Measurements from ENCODE around the gene PPP2R5D.
"Not testable (repeated sequence)": the region's sequence is repeated elsewhere in the genome, so short reads cannot be mapped to it uniquely, and the experiment has no call there.

PPP2R5D gene

DNA sequence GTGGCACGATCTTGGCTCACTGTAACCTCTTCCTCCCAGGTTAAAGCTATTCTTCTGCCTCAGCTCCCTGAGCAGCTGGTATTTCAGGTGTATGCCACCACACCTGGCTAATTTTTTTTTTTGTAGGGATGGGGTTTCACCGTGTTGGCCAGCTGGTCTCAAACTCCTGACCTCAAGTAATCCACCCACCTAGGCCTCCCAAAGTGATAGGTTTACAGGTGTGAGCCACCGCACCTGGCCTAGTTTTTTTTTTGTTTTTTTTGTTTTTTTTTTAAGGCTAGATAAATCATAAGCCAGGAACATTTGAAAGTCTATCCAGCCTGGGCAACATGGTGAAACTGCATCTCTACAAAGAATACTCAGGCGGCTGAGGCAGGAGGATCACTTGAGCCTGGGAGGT lies 48.0 kb downstream of the PPP2R5D start:
- no peak for DNase-seq (ENCODE audit: low read depth)

DNA sequence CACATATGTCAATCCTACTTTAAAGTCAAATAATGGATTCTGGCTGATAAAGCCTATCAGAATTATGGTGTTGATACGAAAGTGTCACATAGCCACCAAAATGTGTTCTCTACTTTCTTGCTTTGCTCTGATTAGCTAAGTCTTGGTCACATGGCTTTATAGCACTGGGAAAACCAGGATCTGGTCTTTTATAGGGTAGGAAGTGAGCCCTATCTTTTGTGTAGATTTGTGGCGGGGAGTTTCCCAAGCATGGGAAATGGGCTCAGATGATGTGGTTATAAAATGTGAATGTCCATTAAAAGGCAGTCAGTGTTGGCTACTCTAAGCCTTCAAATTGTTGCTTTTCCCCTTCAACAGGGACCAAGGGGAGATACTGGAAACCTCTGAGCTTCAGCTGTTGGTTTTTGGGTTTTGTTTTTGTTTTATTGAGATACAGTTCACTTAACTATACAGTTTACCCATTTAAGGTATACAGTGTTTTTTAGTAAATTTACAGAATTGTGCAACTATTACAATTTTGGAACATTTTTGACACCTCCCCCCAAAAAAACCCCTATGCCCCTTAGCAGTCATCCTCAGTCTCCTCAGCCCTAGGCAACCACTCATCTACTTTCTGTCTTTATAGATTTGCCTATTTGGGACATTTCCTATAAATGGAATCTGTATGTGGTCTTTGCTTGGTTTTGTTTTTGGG lies 49.3 kb downstream of the PPP2R5D start:
- no peak for DNase-seq (ENCODE audit: low read depth)

DNA sequence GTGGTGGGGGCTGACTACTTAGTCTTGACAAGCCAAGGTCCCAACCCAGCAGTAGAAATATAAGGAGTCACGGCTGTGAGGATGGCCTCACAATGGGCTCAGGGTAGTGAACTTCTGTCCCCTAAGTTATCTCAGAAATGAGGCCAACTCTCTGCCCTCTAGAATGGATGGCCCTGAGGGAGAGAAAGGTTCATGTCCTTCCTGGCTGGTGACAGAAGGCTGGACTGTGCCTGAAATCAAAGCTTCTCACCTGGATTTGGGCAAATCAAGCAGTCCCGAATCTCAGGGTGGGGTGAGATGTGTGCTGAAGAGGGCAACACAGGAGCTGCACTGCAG lies 49.8 kb downstream of the PPP2R5D start:
- no peak for DNase-seq (ENCODE audit: low read depth)

DNA sequence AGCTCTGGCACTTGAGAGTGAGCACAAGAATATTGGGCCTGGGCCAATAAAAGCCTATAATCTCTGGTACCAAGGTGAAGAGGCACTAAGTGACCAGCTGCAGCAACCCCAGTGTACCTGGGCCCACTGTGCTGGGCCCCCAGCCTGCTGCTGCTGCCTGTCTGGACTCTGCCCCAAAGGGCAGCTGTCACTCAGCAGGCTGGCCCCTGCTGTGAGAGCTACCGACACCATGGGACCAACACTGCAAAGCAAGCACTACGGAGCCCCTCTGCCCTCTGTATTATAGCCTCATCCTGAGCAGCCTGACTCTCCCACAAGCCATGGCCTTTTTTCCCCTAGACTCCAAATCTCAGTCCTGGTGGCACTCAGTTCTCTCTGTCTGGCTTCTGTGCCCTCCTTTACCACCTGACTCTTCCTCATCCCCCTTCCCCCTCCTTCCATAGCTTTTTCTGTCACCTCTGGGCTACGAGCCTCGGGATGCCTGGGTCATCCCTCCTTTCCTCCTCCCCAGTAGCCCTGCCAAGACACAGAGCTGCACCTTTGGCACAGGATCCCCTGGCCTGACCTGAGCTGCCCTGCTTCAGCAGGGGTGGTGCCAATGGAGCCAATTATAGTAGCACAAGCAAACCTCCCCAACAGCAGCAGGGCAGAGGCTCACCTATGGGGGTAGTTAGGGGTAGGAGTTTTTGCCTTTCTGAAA lies 51.3 kb downstream of the PPP2R5D start:
- DNase-seq (ENCODE audit: low read depth), result no peak

DNA sequence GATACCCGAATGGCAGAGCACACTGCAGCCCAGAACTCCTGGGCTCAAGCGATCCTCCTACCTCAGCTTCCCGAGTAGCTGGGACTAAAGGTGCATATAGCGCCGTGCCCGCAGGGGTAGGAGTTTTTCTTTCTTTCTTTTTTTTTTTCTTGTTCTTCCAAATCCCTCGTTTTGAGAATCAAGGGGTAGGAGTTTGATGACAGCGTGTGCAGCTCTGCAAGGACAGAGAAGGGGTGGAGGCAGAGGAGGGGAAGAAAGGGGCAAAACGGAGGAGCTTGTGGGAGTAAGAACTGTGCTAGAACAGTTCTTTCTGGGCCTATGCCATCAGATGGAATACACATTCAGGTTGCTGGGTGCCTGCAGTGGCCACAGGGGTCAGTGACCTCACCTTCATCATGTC lies 52.3 kb downstream of the PPP2R5D start:
- no peak for DNase-seq (ENCODE audit: low read depth)

DNA sequence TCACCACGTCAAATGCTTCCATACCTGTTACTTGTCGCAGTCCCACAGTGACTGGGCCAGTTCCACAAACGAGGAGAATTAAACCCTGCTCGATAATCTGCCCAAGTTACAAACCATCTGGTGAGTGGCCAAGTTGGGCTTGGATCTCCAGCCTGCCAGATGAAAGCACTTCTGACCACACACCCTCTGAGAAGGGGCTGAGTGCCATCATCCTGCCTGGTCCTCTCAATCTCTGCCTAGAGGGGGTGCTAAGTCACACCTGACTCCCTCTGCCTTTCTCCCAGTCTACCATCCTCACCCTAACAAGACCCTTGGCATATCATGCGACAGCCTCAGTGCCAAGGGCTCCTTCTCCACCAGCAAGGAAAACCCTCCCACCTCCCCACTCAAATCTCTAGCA lies 52.8 kb downstream of the PPP2R5D start:
- no peak for DNase-seq (ENCODE audit: low read depth)

DNA sequence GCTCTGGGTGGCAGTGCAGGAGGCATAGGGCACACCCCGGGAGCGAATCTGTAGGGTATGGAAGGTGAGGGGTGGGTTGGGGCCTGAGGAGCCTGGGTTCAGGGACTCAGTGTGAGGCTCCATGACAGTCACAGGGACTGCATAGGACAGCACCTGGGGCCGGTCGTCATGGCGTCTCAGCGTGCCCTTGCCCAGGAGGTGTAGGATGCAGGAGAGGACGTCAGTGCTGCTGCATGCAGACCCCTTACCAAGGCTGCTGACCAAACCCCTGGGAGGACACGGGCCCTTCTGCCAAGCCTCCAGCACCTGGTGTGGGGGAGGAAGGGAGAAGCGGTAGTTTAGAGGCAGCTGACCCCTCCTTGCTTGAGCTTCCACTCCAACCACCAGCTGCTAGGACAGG lies 53.3 kb downstream of the PPP2R5D start:
- DNase-seq (ENCODE audit: low read depth), result no peak

DNA sequence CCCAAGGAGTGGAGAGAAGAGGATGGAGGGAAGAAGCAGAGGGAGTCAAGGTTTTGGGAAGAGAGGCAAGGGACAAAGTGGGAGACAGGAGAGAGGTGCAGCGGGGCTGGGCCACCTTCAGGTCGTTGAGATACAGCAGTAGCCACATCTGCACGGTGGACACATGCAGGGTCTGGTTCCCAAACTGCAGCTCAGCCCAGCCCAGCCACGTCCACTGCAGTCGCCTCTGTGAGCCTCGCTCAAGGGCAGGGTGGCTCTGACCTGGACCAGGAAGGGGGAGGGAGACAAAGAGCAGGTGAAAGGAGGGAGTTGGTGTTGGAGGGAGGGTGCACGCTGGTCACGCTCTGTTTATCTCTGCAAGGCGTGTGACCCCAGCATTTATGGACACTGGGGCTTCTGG lies 54.4 kb downstream of the PPP2R5D start:
- DNase-seq (ENCODE audit: low read depth), result no peak

DNA sequence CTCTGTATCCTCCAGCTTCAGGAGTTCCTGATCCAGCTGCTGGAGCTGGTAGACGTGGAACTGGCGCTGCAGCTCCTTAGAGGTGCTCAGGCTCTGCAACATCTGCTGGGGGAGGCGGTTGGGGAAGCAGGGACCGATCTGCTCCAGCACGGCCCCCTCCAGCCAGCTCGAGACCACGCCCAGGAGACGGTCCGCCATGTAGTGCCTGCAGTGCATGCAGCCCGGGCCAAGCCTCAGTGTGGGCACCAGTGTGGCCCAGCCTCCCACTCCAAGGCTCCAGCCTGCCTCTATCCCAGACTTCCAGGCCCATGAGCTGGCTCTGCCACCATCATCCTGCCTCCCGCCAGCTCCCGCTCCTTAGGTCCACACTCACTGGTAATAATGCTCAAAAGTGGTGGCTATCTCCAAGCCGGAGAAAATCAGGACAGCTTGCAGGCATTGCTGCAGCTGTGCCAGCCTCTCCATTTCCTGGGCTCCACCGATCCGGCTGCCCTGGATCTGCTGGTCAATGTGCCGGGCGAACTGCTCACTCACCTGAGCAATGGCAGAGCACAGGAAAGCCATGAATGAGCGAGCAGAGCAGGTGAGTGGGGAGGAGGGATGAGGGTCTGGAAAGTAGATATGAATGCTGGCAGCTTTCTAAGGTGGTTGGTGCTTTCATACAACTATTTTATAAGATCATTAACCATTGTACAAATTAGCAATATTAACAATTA lies 56.3 kb downstream of the PPP2R5D start:
- DNase-seq (ENCODE audit: low read depth), result no peak

DNA sequence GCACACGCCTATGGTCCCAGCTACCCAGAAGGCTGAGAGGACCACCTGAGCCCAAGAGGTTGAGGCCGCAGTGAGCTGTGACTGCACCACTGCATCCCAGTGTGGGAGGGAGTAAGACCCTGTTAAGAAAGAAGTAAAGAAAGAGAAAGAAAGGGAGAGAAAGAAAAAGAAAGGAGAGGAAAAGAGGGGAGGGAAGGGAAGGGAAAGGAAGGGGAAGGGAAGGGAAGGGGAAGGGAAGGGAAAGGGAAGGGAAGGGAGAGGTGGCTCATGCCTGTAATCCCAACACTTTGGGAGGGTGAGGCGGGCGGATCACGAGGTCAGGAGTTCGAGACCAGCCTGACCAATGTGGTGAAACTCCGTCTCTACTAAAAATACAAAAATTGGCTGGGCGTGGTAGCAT lies 57.1 kb downstream of the PPP2R5D start:
- DNase-seq (ENCODE audit: low read depth), result not testable (repeated sequence)

DNA sequence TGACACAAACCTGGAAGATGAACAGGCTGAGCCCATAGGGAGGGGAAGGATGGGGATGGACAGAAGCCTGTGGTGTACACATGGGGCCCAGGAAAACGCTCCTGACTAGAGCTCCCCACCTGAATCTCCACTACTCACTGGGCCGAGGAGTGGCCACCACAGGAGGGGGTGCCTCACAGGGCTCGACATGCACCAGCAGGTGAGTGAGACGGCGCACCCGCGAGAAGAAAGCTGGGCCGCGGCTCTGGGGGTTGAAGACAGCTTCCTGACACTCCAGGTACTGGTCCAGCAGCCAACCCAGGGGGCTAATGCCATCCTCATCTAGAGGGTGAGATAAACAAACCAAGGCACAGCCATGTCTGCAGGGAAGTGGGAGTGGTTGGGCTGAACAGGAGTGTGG lies 58.9 kb downstream of the PPP2R5D start:
- no peak for DNase-seq (ENCODE audit: low read depth)

DNA sequence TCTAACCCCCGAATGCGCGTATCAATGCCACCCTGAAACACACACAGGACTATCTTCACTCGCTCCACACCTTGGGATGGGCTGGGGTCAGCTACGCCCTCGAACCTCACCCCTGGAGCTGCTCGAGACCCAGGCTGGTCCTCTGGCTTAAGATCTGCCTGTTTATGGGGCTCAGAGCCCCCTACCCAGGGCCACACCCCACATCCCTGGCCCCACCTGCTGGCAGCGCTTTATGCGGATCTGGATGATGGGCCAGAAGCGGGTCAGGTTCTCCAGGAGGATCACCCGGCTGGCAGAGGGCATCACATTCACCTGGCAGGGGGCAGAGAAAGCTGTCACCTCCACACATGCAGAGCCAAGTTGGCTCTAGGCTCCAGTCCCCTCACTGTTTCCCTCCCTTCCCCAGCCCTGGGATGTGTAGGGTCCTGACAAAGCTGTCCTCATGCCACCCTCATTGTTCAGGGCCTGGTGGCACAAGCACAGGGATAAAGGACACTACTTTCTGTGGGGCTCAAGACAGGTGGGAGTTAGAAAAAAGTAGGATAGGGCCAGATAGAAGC lies 61.1 kb downstream of the PPP2R5D start:
- DNase-seq (ENCODE audit: low read depth), result no peak

DNA sequence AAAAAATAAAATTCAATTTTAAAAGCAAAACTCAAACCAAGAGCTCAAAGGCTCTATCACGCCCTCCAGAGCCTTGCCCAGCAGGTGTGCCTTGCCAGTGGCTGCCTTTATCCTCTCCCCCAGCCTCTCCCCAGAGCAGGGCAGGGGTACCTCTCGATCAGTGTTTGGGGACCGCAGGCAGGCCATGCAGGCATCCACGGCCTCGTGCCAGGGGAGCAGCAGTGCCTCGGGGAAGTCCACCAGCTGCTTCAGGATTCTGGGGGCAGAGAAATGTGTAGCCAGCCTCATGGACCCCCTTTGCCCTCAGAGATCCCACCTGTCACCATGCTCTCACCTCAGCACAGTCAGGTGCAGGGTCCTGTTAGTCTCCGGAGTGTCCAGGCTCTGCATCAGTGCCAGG lies 63.6 kb downstream of the PPP2R5D start:
- DNase-seq (ENCODE audit: low read depth), result no peak

DNA sequence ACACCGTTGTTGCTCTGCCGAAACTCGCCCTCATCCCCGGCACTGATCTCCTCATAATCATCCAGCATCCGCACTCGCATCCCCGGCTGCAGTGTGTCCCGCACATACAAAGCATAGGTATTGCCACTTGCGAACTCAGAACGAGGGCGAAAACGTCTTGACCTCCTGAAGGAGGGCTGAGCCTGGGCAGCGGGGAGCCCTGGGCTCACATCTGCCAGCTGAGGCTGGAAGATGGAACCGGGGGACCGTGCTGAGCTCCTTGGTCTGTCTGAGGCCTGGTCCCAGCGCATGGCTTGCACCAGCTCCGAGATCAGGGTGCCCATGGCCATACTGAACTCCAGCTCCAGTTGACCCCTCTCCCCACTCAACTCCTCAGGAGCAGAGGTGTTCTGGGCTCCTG lies 66.6 kb downstream of the PPP2R5D start:
- DNase-seq (ENCODE audit: low read depth), result no peak

DNA sequence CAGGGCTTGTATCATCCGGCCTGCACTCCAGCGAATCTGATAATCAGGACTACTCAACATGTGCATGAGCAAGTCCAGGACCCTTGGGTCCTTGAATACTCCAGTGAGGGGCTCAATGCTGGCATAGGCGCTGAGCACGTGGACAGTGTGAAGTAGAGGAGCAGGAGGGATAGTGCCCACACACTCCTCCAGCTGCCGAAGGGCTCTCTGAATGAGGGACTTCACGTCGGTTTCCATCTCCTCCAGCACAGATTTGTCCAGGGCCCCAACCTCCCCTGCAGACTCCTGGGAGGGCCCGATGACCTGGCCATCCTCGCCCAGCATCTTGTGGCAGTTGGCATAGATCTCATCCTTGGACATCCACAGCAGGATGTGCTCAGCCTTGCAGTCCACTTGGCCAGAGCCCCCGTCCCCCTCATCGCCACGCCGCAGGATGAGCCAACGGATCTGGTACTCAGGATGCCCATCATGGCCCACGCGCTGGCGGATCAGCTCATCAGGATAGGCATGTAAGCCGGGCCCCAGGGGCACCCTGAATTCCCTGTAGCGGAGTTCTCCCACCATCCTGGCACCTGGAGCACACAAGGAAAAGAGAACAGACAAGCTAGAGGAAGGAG lies 68.0 kb downstream of the PPP2R5D start:
- DNase-seq (ENCODE audit: low read depth), result no peak

DNA sequence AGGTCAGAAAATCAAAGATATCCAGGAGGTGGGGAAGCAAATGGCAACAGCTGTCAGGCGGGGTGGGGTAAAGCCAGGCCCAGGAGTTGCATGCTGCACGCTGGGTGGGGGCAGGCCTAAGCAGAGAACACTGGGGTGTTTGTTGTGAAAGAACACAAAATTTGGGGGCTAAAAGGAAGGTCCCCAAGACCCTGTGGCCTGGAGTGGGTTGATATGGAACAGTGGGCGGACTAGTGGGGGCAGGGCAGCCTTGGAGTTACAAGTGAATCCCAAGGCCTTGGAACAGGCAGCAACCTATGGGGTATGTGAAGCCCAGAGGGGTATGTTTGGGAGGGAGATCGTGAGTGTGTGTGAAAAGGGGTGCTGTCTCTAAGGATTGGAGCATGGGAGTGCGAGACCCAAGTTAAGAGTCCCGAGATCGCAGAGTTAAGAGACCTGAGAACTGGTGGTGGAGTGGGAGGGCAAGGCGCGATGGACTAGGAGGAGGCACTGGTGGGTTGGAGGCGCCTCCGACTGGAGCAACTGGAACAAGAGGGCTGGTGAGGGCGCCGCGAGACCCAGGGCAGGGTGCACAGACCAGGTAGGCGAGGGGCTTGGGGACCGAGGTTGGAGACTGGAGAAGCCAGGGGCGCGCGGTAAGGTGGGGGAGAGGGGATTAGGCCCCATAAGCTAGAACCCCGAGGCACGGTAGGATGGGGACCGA lies 68.6 kb downstream of the PPP2R5D start:
- no peak for DNase-seq (ENCODE audit: low read depth)

DNA sequence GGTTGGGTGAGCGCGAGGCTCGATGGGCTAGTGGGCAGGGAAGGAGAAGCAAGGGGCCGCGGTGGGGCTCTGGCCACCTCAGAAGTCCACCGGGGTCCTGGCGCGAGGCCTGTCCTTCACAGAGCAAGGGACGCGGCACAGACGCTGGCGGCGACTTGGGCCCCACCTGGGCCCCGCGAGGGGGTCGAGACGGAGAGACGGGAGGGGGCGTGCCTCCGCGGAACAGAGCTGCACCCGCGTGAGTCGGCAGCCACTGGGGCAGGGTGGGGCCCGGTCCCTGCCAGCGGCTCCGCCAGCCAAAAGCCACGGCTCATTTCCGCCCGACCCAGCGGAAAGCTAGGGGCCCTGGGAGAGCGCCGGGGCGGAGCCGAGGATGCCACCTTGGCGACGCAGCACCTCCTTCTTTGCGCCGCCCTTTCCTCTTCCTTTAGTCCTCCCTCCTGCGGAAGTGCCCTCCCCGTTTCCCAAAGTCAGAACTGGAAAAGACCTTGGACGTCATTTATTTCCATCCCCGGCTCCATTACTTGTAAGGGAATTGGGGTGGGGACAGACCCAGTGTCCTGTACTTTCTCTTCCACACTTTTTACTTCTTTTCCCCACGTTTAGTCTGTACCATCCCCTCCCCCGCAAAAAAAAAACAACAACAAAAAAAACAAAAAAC lies 69.3 kb downstream of the PPP2R5D start, which contains the start of gene CUL7:
Gene CUL7 (minus strand): TSS at position 307 of the 661 bp plus-strand sequence. CDS start 1,063 bp downstream, outside the sequence.
- DNase-seq (ENCODE audit: low read depth), result peak; percentile 84

DNA sequence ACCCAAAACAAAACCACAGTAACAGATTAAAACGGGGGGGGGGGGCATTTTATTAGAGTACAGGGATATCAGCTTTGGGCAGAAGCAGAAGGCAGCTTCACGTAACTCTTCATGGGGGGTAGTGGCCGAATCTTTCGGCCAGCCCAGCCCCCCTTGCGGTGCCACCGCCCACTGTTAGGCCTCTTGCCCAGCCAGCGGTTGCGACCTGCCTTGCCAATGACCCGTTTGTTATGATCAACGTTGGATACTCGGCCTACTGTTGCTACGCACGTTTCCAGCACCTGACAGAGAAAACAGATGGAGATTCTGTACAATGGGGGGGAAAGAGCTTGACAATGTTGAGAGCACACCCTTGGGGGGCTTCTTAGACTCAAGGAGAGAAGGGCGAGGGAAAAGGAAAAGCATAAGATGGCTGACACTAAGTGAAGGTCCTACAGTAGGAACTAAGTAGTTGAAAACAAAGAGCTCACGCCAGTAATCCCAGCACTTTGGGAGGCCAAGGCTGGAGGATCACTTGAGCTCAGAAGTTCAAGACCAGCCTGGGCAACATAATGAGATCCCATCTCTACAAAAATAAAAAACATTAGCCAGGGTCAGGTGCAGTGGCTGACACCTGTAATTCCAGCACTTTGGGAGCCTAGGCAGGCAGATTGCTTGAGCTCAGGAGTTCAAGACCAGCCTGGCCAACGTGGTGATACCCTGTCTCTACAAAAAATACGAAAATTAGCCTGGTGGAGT lies 70.0 kb downstream of the PPP2R5D start:
- no peak for DNase-seq (ENCODE audit: low read depth)

DNA sequence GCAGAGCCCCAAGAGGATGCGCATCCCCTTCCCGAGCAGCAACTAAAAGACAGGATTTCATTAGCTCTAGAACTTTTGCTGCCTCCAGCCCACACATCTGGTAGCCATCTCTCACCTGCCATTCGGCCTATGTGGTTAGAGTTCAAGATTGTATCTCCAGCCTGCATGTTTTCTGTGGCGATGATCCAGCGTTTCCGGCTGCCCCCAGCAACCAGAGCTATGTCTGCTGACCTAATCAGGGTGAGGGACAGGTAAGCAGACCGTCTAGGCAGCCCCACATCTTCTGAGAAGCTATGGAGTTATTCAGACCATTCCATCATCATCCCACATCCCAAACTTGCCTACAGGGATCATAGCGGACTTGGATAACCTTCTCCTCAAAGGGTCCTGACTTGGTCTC lies 71.6 kb downstream of the PPP2R5D start:
- no peak for DNase-seq (ENCODE audit: low read depth)

DNA sequence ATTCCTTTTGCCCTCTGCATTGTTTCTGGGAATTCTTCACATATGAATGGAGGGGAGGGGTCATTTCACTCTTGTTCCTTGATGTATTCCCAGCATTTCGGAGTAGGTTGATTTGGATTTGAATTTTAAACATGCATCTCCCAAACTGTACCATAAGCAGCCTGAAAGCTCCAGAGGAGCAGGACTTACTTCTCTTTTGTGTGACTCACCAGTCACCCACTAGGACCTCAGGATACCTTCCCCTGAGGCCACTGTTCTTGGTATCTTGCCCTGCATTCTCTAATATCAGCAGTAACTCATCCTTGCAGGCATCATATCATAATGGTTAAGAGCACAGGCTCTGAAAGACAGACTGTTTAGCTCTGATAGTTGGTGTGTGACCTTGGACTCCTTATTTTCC lies 74.2 kb downstream of the PPP2R5D start:
- no peak for DNase-seq (ENCODE audit: low read depth)

All from stimulated activated CD8-positive, alpha-beta memory T cell treated with anti-CD3 and anti-CD28 coated beads, Interleukin-12 subunit alpha, Interleukin-12 subunit beta, amount 100 ng/mL, for 1 hour (primary cell).